ENCODE measurements around the gene FAM120B.

The FAM120B gene

DNA sequence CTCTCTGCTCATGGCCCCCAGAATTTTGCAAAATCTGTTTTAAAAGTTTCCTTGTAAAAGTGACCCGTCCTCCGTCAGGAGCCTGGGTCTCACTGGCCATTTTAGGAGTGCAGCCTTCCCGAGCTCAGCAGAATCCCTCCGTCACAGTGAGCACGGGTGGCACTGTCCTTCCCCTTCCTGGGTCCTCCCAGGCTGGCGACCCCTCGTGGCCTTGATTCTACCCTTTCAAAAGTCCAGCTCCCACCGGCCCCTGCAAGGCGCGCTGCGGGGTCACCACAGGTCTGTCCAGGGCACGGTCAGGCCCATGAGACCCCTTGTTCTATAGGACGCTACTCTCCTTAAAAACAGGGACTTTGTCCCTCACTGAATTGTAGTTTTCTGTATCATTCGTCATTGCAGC, 133.9 kb downstream of the FAM120B start:
- Histone ChIP-seq H3K9me2 (replicated peaks; ENCODE audit: control insufficient read depth, low read length) (no peaks in the 10 kb centered on the region), H3F3A (ENCODE audit: control insufficient read depth, insufficient read depth) (no peaks in the 10 kb centered on the region), H3K9me3 (ENCODE audit: control insufficient read depth, insufficient read depth, low read length) (no peaks in the 10 kb centered on the region), H3K4me3 (ENCODE audit: low read length) (no peak overlapping the region), H3K4me1 (ENCODE audit: control insufficient read depth, low read length) (no peaks in the 10 kb centered on the region), H3K79me2 (ENCODE audit: control insufficient read depth, low read length) (no peaks in the 10 kb centered on the region), H3K36me3 (ENCODE audit: control insufficient read depth, low read length) (no peaks in the 10 kb centered on the region), H3K4me2 (ENCODE audit: low read length) (no peak overlapping the region), H3K27ac (ENCODE audit: low read depth, low read length) (no peak overlapping the region), H3K27me3 (ENCODE audit: control insufficient read depth, low read length) (no peaks in the 10 kb centered on the region), H4K20me1 (ENCODE audit: control insufficient read depth, insufficient read depth, low read depth, low read length) (no peaks in the 10 kb centered on the region)
- no peak for TF ChIP-seq EZH2phosphoT487 (IDR thresholded peaks at IDR 0.05; ENCODE audit: borderline replicate concordance, low read length)
- TF ChIP-seq, protein P1, sequence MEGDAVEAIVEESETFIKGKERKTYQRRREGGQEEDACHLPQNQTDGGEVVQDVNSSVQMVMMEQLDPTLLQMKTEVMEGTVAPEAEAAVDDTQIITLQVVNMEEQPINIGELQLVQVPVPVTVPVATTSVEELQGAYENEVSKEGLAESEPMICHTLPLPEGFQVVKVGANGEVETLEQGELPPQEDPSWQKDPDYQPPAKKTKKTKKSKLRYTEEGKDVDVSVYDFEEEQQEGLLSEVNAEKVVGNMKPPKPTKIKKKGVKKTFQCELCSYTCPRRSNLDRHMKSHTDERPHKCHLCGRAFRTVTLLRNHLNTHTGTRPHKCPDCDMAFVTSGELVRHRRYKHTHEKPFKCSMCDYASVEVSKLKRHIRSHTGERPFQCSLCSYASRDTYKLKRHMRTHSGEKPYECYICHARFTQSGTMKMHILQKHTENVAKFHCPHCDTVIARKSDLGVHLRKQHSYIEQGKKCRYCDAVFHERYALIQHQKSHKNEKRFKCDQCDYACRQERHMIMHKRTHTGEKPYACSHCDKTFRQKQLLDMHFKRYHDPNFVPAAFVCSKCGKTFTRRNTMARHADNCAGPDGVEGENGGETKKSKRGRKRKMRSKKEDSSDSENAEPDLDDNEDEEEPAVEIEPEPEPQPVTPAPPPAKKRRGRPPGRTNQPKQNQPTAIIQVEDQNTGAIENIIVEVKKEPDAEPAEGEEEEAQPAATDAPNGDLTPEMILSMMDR (IDR thresholded peaks at IDR 0.05; ENCODE audit: low read depth, low read length, poor library complexity, severe bottlenecking), result no peak

DNA sequence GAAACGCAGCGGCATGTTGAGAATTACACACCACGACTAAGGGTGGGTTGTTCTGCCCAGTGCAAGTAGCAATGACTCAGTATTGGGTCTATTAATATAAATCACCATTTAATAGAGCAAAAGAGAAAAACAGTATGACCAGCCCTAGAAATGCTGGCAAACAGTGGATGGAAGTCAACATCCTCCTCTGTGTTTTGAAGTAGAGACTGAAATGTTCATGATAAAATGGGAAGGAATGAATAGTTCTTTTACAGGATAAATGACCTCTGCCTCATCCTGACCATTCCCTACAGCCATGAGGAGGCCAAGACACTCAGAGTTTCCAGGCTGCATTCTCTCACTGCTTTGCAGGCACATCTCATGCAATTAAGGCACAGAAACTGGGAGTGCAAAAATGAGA, 134.8 kb downstream of the FAM120B start:
- H3K9me3 ChIP-seq (ENCODE audit: control insufficient read depth, insufficient read depth, low read length), result no peaks in the 10 kb centered on the region
- no peaks in the 10 kb centered on the region for H3K36me3 ChIP-seq (ENCODE audit: control insufficient read depth, low read length)
- no peaks in the 10 kb centered on the region for H3F3A ChIP-seq (ENCODE audit: control insufficient read depth, insufficient read depth)
- no peaks in the 10 kb centered on the region for H3K9me2 ChIP-seq (replicated peaks; ENCODE audit: control insufficient read depth, low read length)
- H3K27ac ChIP-seq (ENCODE audit: low read depth, low read length), result no peak overlapping the region
- no peaks in the 10 kb centered on the region for H3K27me3 ChIP-seq (ENCODE audit: control insufficient read depth, low read length)
- no peaks in the 10 kb centered on the region for H4K20me1 ChIP-seq (ENCODE audit: control insufficient read depth, insufficient read depth, low read depth, low read length)
- TF ChIP-seq, protein P1 (IDR thresholded peaks at IDR 0.05; ENCODE audit: low read depth, low read length, poor library complexity, severe bottlenecking), result no peak
- no peak for TF ChIP-seq EZH2phosphoT487 (IDR thresholded peaks at IDR 0.05; ENCODE audit: borderline replicate concordance, low read length)
- no peaks in the 10 kb centered on the region for H3K79me2 ChIP-seq (ENCODE audit: control insufficient read depth, low read length)
- H3K4me2 ChIP-seq (ENCODE audit: low read length), result no peak overlapping the region
- no peak overlapping the region for H3K4me3 ChIP-seq (ENCODE audit: low read length)
- H3K4me1 ChIP-seq (ENCODE audit: control insufficient read depth, low read length), result no peaks in the 10 kb centered on the region

DNA sequence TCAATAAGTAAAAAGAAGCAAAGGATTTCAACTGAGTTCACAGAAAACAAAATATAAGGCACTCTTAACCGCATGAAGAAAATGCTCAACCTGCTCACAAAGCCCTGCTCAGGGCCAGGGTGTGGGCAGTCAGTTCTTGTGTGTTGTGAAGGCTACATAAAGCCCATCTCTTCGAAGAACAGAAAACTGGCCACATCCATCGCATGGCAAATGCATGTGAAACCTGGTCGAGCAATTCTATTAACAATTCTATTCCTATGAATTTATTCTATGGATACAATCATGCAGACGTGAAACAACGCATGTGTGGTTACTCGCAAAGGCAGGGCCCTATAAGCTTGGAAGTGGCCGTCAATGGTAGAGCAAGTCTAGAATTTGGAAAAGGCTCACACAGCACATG, 136.0 kb downstream of the FAM120B start:
- H4K20me1 ChIP-seq (ENCODE audit: control insufficient read depth, insufficient read depth, low read depth, low read length), result no peaks in the 10 kb centered on the region
- no peaks in the 10 kb centered on the region for H3K4me1 ChIP-seq (ENCODE audit: control insufficient read depth, low read length)
- no peaks in the 10 kb centered on the region for H3K9me2 ChIP-seq (replicated peaks; ENCODE audit: control insufficient read depth, low read length)
- no peak overlapping the region for H3K4me3 ChIP-seq (ENCODE audit: low read length)
- no peak overlapping the region for H3K27ac ChIP-seq (ENCODE audit: low read depth, low read length)
- H3K79me2 ChIP-seq (ENCODE audit: control insufficient read depth, low read length), result no peaks in the 10 kb centered on the region
- TF ChIP-seq, protein P1 (IDR thresholded peaks at IDR 0.05; ENCODE audit: low read depth, low read length, poor library complexity, severe bottlenecking), result no peak
- TF ChIP-seq EZH2phosphoT487 (IDR thresholded peaks at IDR 0.05; ENCODE audit: borderline replicate concordance, low read length), result no peak
- no peaks in the 10 kb centered on the region for H3F3A ChIP-seq (ENCODE audit: control insufficient read depth, insufficient read depth)
- H3K27me3 ChIP-seq (ENCODE audit: control insufficient read depth, low read length), result no peaks in the 10 kb centered on the region
- H3K9me3 ChIP-seq (ENCODE audit: control insufficient read depth, insufficient read depth, low read length), result no peaks in the 10 kb centered on the region
- no peaks in the 10 kb centered on the region for H3K36me3 ChIP-seq (ENCODE audit: control insufficient read depth, low read length)
- H3K4me2 ChIP-seq (ENCODE audit: low read length), result no peak overlapping the region
